PFSK-1 (cell line): ENCODE data around the gene BORCS8.

Experiments
- FOXP2 ChIP-seq: optimal IDR thresholded peaks from 2 replicates; pipeline ENCODE3; 2011; ENCODE audit warnings: borderline replicate concordance, control low read depth, inconsistent platforms; ENCODE audit not compliant: insufficient read depth; ENCODE audit errors: extremely low read length, extremely low read depth
- POLR2AphosphoS5 ChIP-seq: IDR thresholded peaks from 2 replicates; pipeline ENCODE4 v1.6.1; 2012; ENCODE audit warnings: low read depth, mild to moderate bottlenecking, control low read depth, low read length, moderate library complexity
- REST ChIP-seq, 2 experiments: IDR thresholded peaks; 2 replicates each; pipeline versions ENCODE4 v1.6.1 to v1.8.0; 2011 to 2012; ENCODE audit warnings: low read depth in 2 of 2, low read length in 2 of 2, control low read depth in 1 of 2, inconsistent platforms in 1 of 2, mild to moderate bottlenecking in 1 of 2, moderate library complexity in 1 of 2; ENCODE audit not compliant: insufficient read depth in 1 of 2
- SIN3A ChIP-seq: IDR thresholded peaks from 2 replicates; pipeline ENCODE4 v1.6.1; 2012; ENCODE audit warnings: mild to moderate bottlenecking, low read length, moderate library complexity, borderline replicate concordance; ENCODE audit not compliant: insufficient read depth
- TAF1 ChIP-seq: IDR thresholded peaks from 2 replicates; pipeline ENCODE4 v1.6.1; 2012; ENCODE audit warnings: low read length, control low read depth, borderline replicate concordance; ENCODE audit not compliant: insufficient read depth

Gene BORCS8

GRCh38 chr19:19160461-19161035 is 31.4 kb downstream of the BORCS8 start:
- no peak for TF ChIP-seq POLR2AphosphoS5
- TF ChIP-seq TAF1 = no peak
- no peak for TF ChIP-seq SIN3A
- TF ChIP-seq REST (IDR thresholded peaks at IDR 0.05; ENCODE audit: insufficient read depth in 1 of 2, low read depth in 2 of 2, low read length in 2 of 2) = no peak
- TF ChIP-seq FOXP2 = no peak

GRCh38 chr19:19159534-19159933 is 32.4 kb downstream of the BORCS8 start:
- TF ChIP-seq FOXP2 (no peak), POLR2AphosphoS5 (no peak), SIN3A (no peak), TAF1 (no peak), REST (IDR thresholded peaks at IDR 0.05; ENCODE audit: insufficient read depth in 1 of 2, low read depth in 2 of 2, low read length in 2 of 2) (no peak)

- no peak for TF ChIP-seq SIN3A
- TF ChIP-seq FOXP2 = no peak
- TF ChIP-seq TAF1 = no peak
Observed at GRCh38 chr19:19157808-19158207, 34.1 kb downstream of the BORCS8 start.

- TF ChIP-seq SIN3A = no peak
- TF ChIP-seq POLR2AphosphoS5 = no peak
- no peak for TF ChIP-seq TAF1
- TF ChIP-seq REST (IDR thresholded peaks at IDR 0.05; ENCODE audit: insufficient read depth in 1 of 2, low read depth in 2 of 2, low read length in 2 of 2) = no peak
- TF ChIP-seq FOXP2 = no peak
Observed at GRCh38 chr19:19155495-19156219, 36.3 kb downstream of the BORCS8 start.

GRCh38 chr19:19154768-19155494 is 37.0 kb downstream of the BORCS8 start:
- TF ChIP-seq TAF1 (no peak), SIN3A (no peak)
